CD1c-positive myeloid dendritic cell (primary cell): ENCODE data around the gene VIPAS39.

ENCODE experiments used
- DNase-seq: peaks from one replicate; pipeline ENCODE4 v3.0.0-alpha.2; 2016; ENCODE audit errors: extremely low spot score

The VIPAS39 gene

GRCh38 chr14:77406086-77406485, 51.3 kb downstream of the VIPAS39 start:
- no peak for DNase-seq

- DNase-seq: no peak
Observed at GRCh38 chr14:77403768-77404167, 53.6 kb downstream of the VIPAS39 start.

- no peak for DNase-seq
Observed at GRCh38 chr14:77400216-77400615, 57.2 kb downstream of the VIPAS39 start.

- no peak for DNase-seq
Observed at GRCh38 chr14:77390188-77390587, 67.2 kb downstream of the VIPAS39 start.

- peak; percentile 37 for DNase-seq
Observed at GRCh38 chr14:77378701-77379100, 78.7 kb downstream of the VIPAS39 start.

- no peak for DNase-seq
Observed at GRCh38 chr14:77377502-77377844, 79.9 kb downstream of the VIPAS39 start.

- peak; percentile 89 for DNase-seq
Observed at GRCh38 chr14:77376771-77377501, 80.5 kb downstream of the VIPAS39 start, which contains the start of the genes SAMD15 and TMED8. TSS of gene SAMD15 (plus strand) at chr14:77377379. CDS start at chr14:77377419, 40 bp downstream. TSS of gene TMED8 (minus strand) at chr14:77377094. CDS start at chr14:77377053, 41 bp downstream.
